ENCODE data around the gene ATP2B2. TPM values are rescaled to one million over a fixed set of nuclear protein-coding genes. Genes with fewer than 3 reads are reported as not detected.

ATP2B2 gene
- total RNA-seq, 1 donor from 2014 or later: 0.13 TPM

- no peak overlapping the region for H3K27ac Mint-ChIP-seq (ENCODE audit: unreplicated experiment)
These were observed 217.3 kb downstream of the ATP2B2 start for GRCh38 chr3:10287936-10288574.

GRCh38 chr3:10286596-10287295 is 218.6 kb downstream of the ATP2B2 start:
- H3K4me1 Mint-ChIP-seq (ENCODE audit: unreplicated experiment): peaks cover 19% of the 10 kb centered on the region

More at GRCh38 chr3:10287936-10288574, 217.3 kb downstream of the ATP2B2 start:
- peaks cover 10% of the 10 kb centered on the region for H3K36me3 Mint-ChIP-seq (ENCODE audit: unreplicated experiment)
- peaks cover 17% of the 10 kb centered on the region for H3K4me1 Mint-ChIP-seq (ENCODE audit: unreplicated experiment)
- H3K27me3 Mint-ChIP-seq (ENCODE audit: unreplicated experiment): no peaks in the 10 kb centered on the region
- TF ChIP-seq CTCF (IDR thresholded peaks at IDR 0.05): no peak
- DNase-seq (ENCODE audit: extremely low spot score, unreplicated experiment): no peak
- H3K9me3 Mint-ChIP-seq (ENCODE audit: unreplicated experiment): no peaks in the 10 kb centered on the region
- H3K4me3 Mint-ChIP-seq (ENCODE audit: unreplicated experiment): no peak overlapping the region

GRCh38 chr3:10286133-10286524 is 219.3 kb downstream of the ATP2B2 start:
- Mint-ChIP-seq H3K27me3 (ENCODE audit: unreplicated experiment) (no peaks in the 10 kb centered on the region), H3K27ac (ENCODE audit: unreplicated experiment) (peak overlapping the region; percentile 34), H3K36me3 (ENCODE audit: unreplicated experiment) (peaks cover 7% of the 10 kb centered on the region), H3K4me3 (ENCODE audit: unreplicated experiment) (no peak overlapping the region), H3K9me3 (ENCODE audit: unreplicated experiment) (no peaks in the 10 kb centered on the region), H3K4me1 (ENCODE audit: unreplicated experiment) (peaks cover 19% of the 10 kb centered on the region)
- TF ChIP-seq CTCF (IDR thresholded peaks at IDR 0.05): no peak
- no peak for DNase-seq (ENCODE audit: extremely low spot score, unreplicated experiment)

More at GRCh38 chr3:10286596-10287295, 218.6 kb downstream of the ATP2B2 start:
- Mint-ChIP-seq H3K27ac (ENCODE audit: unreplicated experiment) (peak overlapping the region; percentile 46), H3K4me3 (ENCODE audit: unreplicated experiment) (no peak overlapping the region), H3K36me3 (ENCODE audit: unreplicated experiment) (peaks cover 7% of the 10 kb centered on the region), H3K9me3 (ENCODE audit: unreplicated experiment) (no peaks in the 10 kb centered on the region), H3K27me3 (ENCODE audit: unreplicated experiment) (no peaks in the 10 kb centered on the region)
- no peak for DNase-seq (ENCODE audit: extremely low spot score, unreplicated experiment)
- TF ChIP-seq CTCF (IDR thresholded peaks at IDR 0.05): no peak

GRCh38 chr3:10285272-10286132 is 219.9 kb downstream of the ATP2B2 start:
- H3K36me3 Mint-ChIP-seq (ENCODE audit: unreplicated experiment): peaks cover 11% of the 10 kb centered on the region
- no peak for DNase-seq (ENCODE audit: extremely low spot score, unreplicated experiment)
- no peaks in the 10 kb centered on the region for H3K9me3 Mint-ChIP-seq (ENCODE audit: unreplicated experiment)
- no peaks in the 10 kb centered on the region for H3K27me3 Mint-ChIP-seq (ENCODE audit: unreplicated experiment)
- no peak overlapping the region for H3K27ac Mint-ChIP-seq (ENCODE audit: unreplicated experiment)
- no peak for TF ChIP-seq CTCF (IDR thresholded peaks at IDR 0.05)
- H3K4me3 Mint-ChIP-seq (ENCODE audit: unreplicated experiment): no peak overlapping the region
- H3K4me1 Mint-ChIP-seq (ENCODE audit: unreplicated experiment): peaks cover 19% of the 10 kb centered on the region
